Esophagus squamous epithelium (tissue), 4 donors: ENCODE results near the gene JPH4.

Experiments used
- CTCF ChIP-seq, 6 experiments: fragments of 450-650 bp in 4 of 6; fragments of 200-600 bp in 2 of 6; sonication (generic) in 2 of 6; IDR thresholded peaks; one replicate each; pipeline ENCODE4 v1.5.1; 2016 to 2019; ENCODE audit warnings: antibody characterized with exemption in 6 of 6, mild to moderate bottlenecking in 4 of 6, moderate library complexity in 4 of 6
- POLR2A ChIP-seq, 4 donors: fragments of 450-650 bp; IDR thresholded peaks; one replicate each; pipeline ENCODE4 v1.6.1; 2017; ENCODE audit warnings: antibody characterized with exemption in 4 of 4, mild to moderate bottlenecking in 4 of 4, moderate library complexity in 3 of 4

DNA sequence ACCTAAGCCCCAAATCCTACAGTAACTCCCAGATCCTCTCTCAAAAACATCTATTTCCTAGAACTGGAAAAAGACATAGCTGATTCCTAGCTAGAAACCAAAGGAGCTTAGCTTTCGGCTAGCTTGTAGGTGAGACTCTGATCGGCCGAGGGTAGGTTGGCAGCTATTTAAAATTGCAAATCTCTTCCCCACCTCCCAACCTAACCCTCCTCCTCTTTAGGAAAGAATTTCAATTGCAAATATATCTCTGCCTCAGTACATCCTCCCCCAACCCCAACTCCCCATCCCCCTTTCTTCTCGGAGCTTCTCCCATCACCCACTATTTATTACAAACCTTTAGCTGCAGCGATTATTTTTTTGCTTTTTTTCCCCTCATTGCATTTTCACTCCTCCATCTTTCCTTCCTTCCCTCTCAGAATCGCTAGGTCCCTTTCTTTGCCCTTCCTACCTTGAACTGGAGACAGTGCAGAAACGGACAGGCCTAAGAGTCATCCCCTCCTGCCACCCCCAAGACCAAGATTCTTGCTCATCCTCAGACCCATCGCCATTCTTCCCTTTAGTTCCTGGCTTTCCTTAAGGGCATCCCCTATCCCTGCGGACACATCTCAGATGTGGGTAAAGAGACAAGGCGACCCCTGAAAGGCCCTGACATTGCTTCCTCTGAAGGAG, 40.4 kb downstream of the JPH4 start:
- TF ChIP-seq POLR2A (IDR thresholded peaks at IDR 0.05) (no peak), CTCF (IDR thresholded peaks at IDR 0.05) (no peak)
